Activated CD8-positive, alpha-beta T cell treated with anti-CD3 and anti-CD28 coated beads for 36 hours (primary cell): ENCODE results near the gene RSL1D1. TPM values are rescaled to one million over a fixed set of nuclear protein-coding genes. Genes with fewer than 3 reads are reported as not detected.
"Not testable (repeated sequence)": the region's sequence is repeated elsewhere in the genome, so short reads cannot be mapped to it uniquely, and the experiment has no call there.

Experiments
- ATAC-seq: fragments of 200-7000 bp; cut with Tn5 transposase; one replicate; pipeline ENCODE4 v1.10.0; 2021; ENCODE audit warnings: mild to moderate bottlenecking, moderate library complexity
- CTCF ChIA-PET: fragments of 350-600 bp; sonication (Branson Sonifier 250); formaldehyde crosslinking; loops from one replicate; lab custom pipeline; 2021; ENCODE audit warnings: antibody characterized with exemption; lab: Charles Lee
- POLR2A ChIA-PET: fragments of 350-600 bp; sonication (Branson Sonifier 250); formaldehyde crosslinking; loops from one replicate; lab custom pipeline; 2021; ENCODE audit warnings: antibody characterized with exemption; lab: Charles Lee
- DNase-seq: peaks from one replicate; pipeline ENCODE4 v3.0.0-alpha.2; 2020
- H3K27ac Mint-ChIP-seq: one replicate; pipeline ENCODE4 v1.8.0; 2021; ENCODE audit warnings: mild to moderate bottlenecking, mixed read lengths
- H3K27me3 Mint-ChIP-seq: one replicate; pipeline ENCODE4 v1.8.0; 2021; ENCODE audit warnings: mixed read lengths
- H3K36me3 Mint-ChIP-seq: one replicate; pipeline ENCODE4 v1.8.0; 2021; ENCODE audit warnings: low read depth, mixed read lengths
- H3K4me1 Mint-ChIP-seq: one replicate; pipeline ENCODE4 v1.8.0; 2021; ENCODE audit warnings: low read depth, mixed read lengths
- H3K4me3 Mint-ChIP-seq: one replicate; pipeline ENCODE4 v1.8.0; 2021; ENCODE audit warnings: mild to moderate bottlenecking, moderate library complexity, mixed read lengths
- H3K9me3 Mint-ChIP-seq: one replicate; pipeline ENCODE4 v1.8.0; 2021; ENCODE audit warnings: mixed read lengths
- CTCF ChIP-seq: fragments of 200-600 bp; IDR thresholded peaks from one replicate; pipeline ENCODE4 v1.8.0; 2022; ENCODE audit warnings: antibody characterized with exemption, mild to moderate bottlenecking
- intact Hi-C: fragments of 100-400 bp; cut with micrococcal nuclease; formaldehyde crosslinking; loops from one replicate; pipeline ENCODE4 v1.10.0; 2022
- total RNA-seq, 2 experiments: library from RNA; stranded (reverse); gene quantifications; one replicate each; pipeline ENCODE4 v1.2.3, GENCODE V29; 2021

The RSL1D1 gene
- total RNA-seq, 2 experiments from 2014 or later = 344 TPM

GRCh38 chr16:11833951-11834695, 17.2 kb downstream of the RSL1D1 start:
- DNase-seq (no peak), ATAC-seq (no peak)
- H3K9me3 Mint-ChIP-seq = no peaks in the 10 kb centered on the region
- H3K27me3 Mint-ChIP-seq = no peaks in the 10 kb centered on the region
- H3K27ac Mint-ChIP-seq = no peak overlapping the region
- intact Hi-C loops = no loop called here
- H3K36me3 Mint-ChIP-seq = peaks cover 22% of the 10 kb centered on the region
- no peak for TF ChIP-seq CTCF
- ChIA-PET POLR2A (interaction anchor here (0.6 to 1.5 kb wide), 3 partner anchors 10 to 50 kb away, joined by 3 to 4 read pairs (median 3); no protein-coding TSS in a partner anchor), CTCF (interaction anchor here (0.6 to 1.3 kb wide), 2 partner anchors 35 to 120 kb away, joined by 3 to 5 read pairs; no protein-coding TSS in a partner anchor)
- no peaks in the 10 kb centered on the region for H3K4me1 Mint-ChIP-seq
- H3K4me3 Mint-ChIP-seq = no peak overlapping the region

- ChIA-PET POLR2A (no interaction called here), CTCF (interaction anchor here (1.4 kb wide), 2 partner anchors 8 to 13 kb away, joined by 3 read pairs; no protein-coding TSS in a partner anchor)
- no peak for ATAC-seq
- no peak overlapping the region for H3K4me3 Mint-ChIP-seq
- H3K9me3 Mint-ChIP-seq = no peaks in the 10 kb centered on the region
- H3K4me1 Mint-ChIP-seq = no peaks in the 10 kb centered on the region
- TF ChIP-seq CTCF = no peak
- H3K27ac Mint-ChIP-seq = no peak overlapping the region
- intact Hi-C loops = no loop called here
- H3K36me3 Mint-ChIP-seq = no peaks in the 10 kb centered on the region
- H3K27me3 Mint-ChIP-seq = no peaks in the 10 kb centered on the region
- no peak for DNase-seq
Observed at GRCh38 chr16:11828696-11829095, 22.6 kb downstream of the RSL1D1 start.

GRCh38 chr16:11825520-11826165, 25.7 kb downstream of the RSL1D1 start:
- H3K4me3 Mint-ChIP-seq, H3K36me3 Mint-ChIP-seq, POLR2A ChIA-PET, H3K4me1 Mint-ChIP-seq, H3K27me3 Mint-ChIP-seq, H3K9me3 Mint-ChIP-seq, CTCF ChIA-PET, H3K27ac Mint-ChIP-seq, intact Hi-C loops, DNase-seq, ATAC-seq: not testable (repeated sequence)

GRCh38 chr16:11824362-11824761, 27.0 kb downstream of the RSL1D1 start:
- intact Hi-C loops = no loop called here
- DNase-seq (no peak), ATAC-seq (no peak)
- ChIA-PET CTCF (no interaction called here), POLR2A (interaction anchor here (0.8 kb wide), 1 partner anchor 109 kb away, joined by 4 read pairs; no protein-coding TSS in a partner anchor)
- H3K27ac Mint-ChIP-seq = no peak overlapping the region
- no peaks in the 10 kb centered on the region for H3K36me3 Mint-ChIP-seq
- no peaks in the 10 kb centered on the region for H3K27me3 Mint-ChIP-seq
- no peaks in the 10 kb centered on the region for H3K9me3 Mint-ChIP-seq
- no peak overlapping the region for H3K4me3 Mint-ChIP-seq
- no peaks in the 10 kb centered on the region for H3K4me1 Mint-ChIP-seq
- TF ChIP-seq CTCF = no peak

GRCh38 chr16:11823645-11824044, 27.7 kb downstream of the RSL1D1 start:
- H3K36me3 Mint-ChIP-seq, H3K27ac Mint-ChIP-seq, H3K4me1 Mint-ChIP-seq, ATAC-seq, H3K4me3 Mint-ChIP-seq, intact Hi-C loops, H3K9me3 Mint-ChIP-seq, H3K27me3 Mint-ChIP-seq, CTCF ChIA-PET, DNase-seq: not testable (repeated sequence)
- POLR2A ChIA-PET = interaction anchor here (0.6 to 0.8 kb wide), 2 partner anchors 76 to 108 kb away, joined by 3 to 4 read pairs; no protein-coding TSS in a partner anchor
